HG03196 (cell line): ENCODE measurements around the gene FKBP1B.
"Not testable (repeated sequence)": the region's sequence is repeated elsewhere in the genome, so short reads cannot be mapped to it uniquely, and the experiment has no call there.

ENCODE experiments used
- ATAC-seq: cut with Tn5 transposase; IDR thresholded peaks from one replicate; pipeline ENCODE4 v1.9.1; 2021; ENCODE audit not compliant: unreplicated experiment

FKBP1B gene

DNA sequence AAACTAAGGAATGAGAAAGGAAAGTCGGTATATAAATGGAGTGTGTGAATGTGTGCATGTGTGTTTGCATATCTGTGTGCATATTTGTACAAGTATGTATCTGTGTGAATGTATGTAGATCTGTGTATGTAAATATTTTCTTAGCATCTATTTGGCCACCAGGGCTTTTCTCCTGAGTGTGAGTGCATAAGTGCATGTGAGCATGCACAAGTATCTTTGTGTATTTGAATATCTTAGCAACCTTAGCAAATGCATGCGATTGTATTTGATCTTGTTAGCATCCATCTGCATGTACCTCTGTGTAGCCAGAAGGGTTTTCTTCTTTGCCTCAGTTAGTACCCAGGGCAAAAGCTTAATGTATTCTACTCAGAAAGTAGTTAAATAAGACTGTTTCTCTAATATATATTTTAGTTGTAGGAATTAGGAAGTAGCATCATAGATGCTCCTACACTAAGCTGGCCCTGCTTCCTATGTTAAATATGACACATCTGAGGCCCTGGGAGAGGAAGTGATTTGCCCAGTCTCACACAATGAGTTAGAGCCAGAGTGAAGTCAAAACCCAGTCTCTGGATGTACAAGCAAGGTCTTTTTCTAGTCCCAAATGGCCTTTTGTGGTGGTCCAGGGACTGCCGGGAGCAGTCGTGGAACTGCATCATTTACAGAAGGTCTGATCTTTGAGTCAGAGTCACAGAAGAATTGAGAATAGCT lies 9.2 kb downstream of the FKBP1B start:
- ATAC-seq = no peak

DNA sequence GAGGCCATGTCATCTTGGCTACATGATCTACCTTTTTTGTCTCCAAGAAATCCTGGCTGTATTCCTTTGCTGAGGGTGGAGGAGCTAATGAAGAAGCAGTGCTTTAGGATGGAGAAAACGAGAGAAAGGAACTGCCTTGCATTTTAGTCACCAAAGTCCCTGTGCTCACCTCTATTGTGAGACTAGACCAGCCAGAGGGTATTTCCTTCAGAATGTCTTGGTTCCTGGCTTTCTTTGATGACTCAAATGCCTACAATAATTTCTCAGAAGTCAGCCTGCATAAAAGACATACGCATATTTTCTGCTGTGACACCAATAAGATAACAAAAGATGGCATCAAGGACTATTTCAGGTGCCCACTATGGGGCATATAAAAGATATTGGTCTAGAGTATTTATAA lies 15.8 kb downstream of the FKBP1B start:
- ATAC-seq = no peak

DNA sequence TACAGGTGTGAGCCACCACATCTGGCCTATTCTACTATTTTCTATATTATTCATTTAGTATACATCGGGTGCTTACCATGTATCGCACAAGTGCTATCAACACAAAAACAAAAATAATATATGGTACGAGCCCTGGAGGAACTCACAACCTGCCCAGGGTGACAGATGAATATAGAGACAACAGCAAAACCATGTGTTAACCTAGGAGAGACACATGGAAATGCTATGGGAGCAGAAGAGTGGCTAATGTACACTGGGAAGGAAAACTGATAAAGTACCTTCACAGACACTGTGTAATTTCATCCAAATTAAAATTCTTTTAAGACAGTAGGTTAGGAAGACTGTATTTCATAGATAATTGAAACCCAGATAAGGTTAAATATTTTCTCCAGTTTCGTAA lies 22.7 kb downstream of the FKBP1B start:
- ATAC-seq = no peak

DNA sequence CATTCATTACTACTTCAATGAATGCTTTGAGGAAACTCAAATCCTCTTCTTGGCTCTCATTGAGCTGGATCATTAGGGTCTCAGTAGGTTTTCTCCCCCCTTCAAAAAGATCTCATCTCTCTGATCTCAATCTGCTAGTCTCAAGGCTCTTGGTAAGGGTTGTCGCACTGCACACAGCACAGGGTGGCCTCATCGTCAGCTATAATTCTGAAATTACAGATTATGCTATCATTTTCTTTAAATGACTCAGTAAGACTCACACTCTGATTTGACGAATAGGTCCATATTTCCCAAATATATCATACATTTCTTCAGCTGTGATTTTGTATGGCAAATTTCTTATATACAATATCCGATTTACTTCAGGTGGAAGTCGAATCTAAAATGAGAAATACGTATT lies 24.3 kb downstream of the FKBP1B start:
- ATAC-seq = no peak

DNA sequence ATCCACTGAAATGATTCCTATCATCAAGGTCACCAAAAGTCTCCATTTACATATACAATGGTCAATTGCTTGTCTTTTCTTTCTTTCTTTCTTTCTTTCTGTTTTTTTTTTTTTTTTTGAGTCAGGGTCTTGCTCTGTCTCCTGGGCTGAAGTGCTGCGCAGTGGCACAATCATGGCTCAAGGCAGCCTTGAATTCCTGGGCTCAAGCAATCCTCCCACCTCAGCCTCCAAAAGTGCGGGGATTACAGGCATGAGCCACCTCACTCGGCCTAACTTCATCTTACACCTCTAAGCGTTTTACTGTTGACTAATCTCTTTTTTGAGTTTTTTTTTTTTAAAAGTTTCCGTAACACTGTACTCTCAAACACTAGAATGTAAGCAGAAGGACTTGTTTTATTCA lies 25.7 kb downstream of the FKBP1B start:
- no peak for ATAC-seq

DNA sequence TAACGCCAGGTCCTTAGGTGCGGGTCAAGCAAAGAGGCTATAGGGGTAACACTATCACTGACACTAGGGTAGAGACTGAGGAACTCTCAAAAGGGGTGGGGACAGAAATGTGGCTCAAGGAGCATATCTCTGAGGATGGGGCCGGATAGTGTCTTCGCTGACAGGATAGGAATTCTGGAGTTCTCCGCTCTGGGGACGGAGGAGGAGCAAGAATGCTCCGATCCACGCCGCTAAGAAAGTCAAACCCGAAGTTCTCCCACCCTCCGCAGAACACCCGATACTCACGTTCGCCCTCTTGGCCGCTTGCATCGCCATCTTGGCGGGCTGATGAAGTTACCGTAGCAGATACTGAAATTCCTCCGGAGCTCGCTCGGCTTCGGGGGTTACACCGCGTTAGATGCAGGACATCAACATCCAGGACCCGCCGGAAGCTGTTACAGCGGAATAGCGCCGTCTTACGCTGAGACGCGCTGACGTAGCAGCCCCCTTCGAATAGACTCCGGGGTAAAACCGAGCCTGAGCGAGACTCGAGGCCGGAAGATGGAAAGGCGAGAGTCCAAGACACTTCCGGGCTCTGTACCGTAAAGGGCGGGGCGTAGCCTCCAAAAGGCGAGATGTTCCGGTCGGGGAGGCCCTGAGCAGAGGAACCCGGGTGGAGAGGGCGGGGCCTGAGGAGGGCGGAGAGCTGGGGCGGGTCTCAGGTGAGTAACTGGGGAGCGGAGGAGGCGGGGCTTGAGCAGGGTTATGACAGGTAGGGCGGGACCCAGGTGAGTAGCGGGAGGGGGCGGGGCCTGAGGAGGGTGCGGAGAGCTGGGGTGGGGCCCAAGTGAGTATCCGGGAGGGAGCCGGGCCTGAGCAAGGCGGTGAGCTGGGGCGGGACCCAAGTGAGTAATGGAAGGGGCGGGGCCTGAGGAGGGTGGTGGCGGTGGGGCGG lies 26.6 kb downstream of the FKBP1B start, which contains the start of gene SF3B6:
Gene SF3B6, minus strand, starts transcription at position 412 of the 934 bp plus-strand sequence. Its CDS starts 97 bp downstream, at position 315.
- peak; percentile 93 for ATAC-seq

DNA sequence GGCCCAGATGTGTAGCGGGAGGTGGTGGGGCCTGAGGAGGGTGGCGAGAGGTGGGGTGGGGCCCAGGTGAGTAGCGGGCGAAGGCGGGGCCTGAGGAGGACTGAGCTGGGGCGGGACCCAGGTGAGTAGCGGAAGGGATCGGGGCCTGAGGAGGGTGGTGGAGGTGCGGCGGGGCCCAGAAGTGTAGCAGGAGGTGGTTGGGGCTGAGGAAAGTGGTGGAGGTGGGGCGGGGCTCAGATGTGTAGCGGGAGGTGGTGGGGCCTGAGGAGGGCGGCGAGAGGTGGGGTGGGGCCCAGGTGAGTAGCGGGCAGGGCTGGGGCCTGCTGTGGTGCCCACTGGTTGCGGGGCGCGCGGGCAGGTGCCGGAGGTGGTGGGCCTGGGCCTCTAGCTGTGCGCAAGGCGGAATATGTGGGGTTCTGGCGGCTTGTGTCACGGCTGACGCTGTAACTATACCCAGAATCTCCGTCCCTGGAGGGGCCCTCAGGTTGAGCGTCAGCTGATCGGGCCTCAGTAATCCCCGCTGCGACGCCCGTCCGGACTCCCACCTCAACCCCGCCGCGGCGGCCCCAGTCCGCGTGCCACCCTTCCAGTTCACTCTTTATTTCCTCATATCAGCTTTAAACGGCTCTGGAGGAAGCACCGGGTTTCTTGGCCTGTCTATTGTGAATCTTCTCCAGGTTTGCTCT lies 27.5 kb downstream of the FKBP1B start:
- ATAC-seq = peak; percentile 4

DNA sequence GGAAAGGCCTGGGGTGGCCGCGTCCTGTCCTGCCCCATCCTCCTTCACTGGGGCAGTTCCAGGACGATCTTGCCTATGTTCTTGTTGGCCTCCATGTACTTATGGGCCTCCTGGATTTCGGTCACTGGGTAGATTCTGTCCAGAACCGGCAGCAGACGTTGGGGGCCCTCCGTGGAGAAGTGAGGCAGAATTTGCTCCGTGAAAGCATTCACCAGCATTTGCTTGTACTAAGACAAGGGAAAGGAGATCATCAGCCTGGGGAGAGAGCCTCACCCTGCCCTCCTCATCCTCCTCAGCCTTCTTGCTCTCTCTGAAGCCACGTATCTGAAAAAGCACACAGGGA lies 28.0 kb downstream of the FKBP1B start:
- no peak for ATAC-seq

DNA sequence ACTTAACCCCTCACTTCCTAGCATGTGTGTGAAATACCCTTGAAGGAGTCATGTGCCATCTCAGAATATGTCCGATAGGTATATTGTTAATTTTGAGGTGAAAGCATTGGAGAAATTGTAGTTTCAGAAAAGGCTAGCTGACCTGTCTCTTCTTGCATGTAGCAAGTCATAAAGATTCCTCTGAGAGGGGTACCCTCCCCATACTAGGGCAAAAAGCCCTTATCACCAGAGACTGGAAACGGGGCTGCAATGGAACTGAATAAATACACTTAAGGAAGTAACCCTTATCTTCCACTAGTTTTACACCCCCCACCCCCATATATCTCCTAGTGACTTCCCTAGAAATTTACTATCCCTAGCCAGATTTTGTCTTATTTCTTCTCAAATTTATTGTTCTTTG lies 28.3 kb downstream of the FKBP1B start:
- ATAC-seq = no peak

DNA sequence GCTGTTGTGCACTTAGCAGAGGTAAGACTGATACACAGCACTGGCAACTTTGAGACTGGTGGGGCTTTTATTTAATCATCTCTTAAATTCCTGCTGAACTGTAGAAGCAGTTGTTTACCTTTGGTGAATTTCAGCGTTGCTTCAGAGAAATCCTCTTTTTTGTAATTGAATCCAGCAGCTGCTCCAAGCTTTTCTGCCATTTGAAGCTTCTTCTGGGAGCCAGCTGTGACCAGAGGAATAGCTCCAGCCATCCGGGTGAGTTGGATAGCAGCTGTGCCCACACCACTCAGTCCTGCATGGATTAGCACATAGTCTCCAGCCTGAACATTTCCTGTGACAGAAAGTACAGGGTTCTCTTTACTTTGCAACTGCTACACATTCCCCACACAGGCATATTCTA lies 31.2 kb downstream of the FKBP1B start:
- no peak for ATAC-seq

DNA sequence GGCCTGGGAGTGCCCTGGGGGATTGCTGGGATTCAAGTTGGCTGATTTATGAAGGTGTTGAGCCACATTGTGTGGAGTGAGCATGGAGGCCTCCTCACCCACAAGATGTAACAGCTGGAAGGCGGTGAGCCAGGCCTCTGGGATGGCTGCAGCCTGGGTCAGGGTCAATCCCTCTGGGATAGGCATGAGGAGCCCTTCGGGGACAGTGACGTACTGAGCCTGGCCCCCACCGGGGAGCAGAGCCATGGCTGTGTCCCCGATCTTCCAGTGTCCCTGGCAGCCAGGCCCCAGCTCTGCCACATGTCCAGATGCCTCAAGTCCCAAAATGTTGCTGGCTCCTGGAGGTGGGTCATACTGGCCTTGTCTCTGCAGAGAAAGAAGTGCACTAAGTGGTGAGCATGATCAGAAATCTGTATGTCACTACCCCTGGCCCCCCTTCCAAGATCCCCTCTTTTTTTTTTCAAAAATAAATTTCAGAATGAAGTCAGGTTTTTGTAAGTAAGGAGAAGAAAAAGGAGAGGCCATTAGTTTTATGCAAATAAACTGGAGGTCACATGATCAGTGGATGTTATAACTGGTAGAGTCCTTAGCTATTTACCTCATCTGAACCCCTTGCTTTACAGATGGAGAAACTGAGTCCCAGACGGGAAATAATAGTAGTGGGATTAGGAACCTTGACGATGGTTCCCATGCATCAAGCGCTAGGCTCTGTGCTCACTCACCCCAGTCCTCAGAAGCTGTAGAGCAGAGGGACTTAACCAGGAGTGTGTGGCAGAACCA lies 33.4 kb downstream of the FKBP1B start:
- ATAC-seq = no peak

DNA sequence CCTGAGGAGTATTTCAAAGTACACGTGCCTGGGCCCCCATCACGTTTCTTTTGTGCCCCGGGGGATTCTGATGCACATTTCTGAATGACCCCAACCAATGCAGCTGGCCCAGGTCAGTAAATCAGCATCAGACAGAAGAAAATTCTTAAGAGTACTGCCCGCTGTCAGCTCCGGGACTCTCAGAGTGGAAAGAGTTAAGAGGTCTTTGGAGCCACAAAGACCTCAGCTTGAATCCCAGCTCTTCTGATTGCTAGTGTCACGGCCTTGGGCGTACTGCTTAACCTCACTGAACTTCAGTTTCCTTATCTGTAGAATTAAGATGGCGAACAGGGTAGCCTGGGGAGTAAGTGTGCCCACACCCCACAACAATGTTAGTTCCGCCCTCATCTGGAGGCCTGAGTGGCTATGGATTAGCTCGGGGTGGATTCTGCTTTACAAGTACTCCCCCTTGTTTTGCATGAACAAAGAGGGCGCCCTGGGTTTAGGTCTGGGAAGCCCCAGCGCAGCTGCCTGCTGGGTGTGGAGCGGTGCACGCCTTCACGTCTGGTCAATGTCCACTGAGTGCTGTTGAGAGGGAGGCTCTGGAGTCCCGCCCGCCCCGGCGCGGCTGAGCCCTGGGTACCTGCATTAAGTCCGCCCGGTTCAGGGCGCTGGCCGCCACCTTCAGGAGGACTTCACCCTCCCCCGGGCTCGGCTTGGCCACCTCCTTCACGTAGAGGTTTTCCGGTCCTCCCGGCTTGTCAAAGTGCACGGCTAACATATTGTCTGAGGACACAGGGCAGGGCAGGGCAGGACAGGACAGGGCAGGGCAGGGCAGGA lies 34.2 kb downstream of the FKBP1B start:
- ATAC-seq = peak; percentile 77

DNA sequence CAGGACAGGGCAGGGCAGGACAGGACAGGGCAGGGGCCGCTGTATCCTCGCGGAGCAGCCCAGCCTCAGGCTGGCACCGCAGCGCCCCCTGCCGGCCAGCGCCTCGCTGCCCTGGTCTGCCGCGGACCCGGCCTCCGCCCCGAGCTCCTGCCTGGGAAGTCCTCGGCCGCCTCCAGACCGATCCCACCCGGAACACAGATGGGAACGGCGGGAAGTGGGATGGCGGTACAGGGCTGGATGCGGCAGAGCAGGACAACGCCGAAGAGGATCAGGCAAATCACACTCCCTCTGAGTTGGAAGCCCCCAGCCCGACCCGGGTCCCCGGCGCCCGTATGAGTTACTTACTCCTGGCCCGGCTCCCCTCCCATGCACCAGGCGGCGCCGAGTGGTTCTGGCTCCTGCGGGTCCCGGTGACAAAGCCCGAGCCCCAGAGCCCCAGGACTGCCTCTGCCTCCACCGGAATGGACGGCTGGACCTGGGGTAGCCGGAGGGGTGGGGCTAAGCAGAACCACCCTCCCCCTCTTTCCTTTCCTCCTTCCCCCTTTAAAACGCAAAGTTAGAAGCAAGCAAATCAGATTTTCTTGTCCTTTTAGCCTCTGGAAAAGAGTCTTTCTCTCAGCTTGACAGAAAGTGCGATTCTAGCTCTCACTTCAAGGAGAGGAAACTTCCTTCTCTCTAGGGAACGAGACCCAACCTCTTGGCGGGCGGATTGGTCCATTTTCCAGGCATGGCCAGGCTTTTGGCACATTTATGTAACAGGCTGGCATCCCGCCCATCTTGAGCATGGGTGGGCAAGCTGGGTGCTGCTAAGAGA lies 35.1 kb downstream of the FKBP1B start, which contains the start of gene TP53I3:
Gene TP53I3, minus strand, starts transcription at position 449 of the 814 bp plus-strand sequence. CDS start 508 bp downstream, outside the sequence.
- ATAC-seq = peak; percentile 80

DNA sequence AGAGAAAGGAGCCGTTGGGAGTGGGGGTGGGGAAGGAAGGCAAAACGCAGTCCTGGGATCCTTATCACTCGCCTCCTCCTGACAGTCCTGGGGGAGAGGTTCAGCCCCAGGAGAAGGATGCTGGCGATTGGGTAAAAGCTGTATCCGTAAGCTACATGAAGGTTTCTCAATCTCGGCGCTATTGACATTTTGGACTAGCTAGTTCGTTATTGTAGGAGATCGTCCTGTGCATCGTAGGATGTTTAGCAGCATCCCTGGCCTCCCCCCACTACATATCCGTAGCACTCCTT lies 35.6 kb downstream of the FKBP1B start:
- ATAC-seq = no peak

DNA sequence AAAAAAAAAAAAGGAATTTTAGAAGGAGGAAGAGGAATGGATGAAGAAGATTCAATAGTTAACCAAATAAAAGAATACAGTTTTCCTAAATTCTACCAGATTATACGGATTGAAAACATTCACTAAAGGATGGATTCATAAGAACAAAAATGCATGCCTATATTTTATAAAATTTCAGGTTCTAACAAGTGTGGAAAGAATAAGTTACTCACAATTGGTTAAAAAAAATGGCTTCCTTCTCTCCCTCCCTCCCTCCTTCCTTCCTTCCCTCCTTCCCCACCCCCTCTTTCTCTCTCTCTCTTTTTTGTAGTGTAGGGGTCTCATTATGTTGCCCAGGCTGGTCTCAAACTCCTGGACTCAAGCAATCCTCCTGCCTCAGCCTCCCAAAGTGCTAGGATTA lies 36.7 kb downstream of the FKBP1B start:
- no peak for ATAC-seq

DNA sequence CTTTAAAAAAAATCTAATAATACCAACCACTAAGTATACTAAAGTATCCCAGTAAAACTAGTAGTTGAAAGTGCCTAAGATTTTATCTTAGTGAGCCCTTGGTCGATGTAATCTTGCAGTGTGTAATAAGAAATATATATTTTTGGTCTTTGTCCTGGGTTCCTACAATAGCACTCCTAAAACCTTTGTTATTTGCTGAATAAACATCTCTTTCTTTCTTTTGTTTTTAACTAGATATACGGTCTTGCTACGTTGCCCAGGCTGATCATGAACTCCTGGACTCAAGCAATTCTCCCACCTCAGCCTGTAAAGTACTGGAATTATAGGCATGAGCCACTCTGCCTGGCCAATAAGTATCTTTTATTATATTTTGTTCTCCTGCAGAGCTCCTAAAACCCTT lies 37.5 kb downstream of the FKBP1B start:
- ATAC-seq = no peak

DNA sequence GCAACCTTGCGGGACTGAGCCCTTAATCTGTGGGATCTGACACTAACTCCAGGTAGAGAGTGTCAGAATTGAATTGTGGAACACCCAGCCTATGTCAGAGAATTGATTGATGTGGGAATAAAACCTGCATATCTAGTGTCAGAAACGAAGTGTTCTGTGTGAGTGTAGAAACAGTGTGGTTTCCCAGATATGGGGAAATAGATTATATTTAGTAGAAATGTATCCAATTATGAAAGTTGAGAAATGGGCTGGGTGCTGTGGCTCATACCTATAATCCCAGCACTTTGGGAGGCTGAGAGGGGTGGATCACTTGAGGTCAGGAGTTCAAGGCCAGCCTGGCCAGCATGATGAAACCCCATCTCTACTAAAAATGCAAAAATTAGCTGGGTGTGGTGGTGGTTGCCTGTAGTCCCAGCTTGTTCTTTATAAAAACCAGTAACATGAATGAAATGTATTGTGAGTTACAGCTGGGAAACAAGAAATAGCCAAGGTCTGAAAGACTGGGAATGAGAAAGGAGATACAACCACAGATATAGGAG lies 39.3 kb downstream of the FKBP1B start:
- ATAC-seq = no peak

DNA sequence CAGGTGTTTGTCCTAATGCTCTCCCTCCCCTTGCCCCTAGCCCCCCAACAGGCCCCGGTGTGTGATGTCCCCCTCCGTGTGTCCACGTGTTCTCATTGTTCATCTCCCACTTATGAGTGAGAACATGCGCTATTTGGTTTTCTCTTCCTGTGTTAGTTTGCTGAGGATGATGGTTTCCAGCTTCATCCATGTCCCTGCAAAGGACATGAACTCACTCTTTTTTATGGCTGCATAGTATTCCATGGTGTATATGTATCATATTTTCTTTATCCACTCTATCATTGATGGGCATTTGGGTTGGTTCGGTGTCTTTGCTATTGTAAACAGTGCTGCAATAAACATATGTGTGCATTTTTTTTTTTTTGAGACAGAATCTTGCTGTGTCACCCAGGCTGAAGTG lies 43.7 kb downstream of the FKBP1B start:
- ATAC-seq = not testable (repeated sequence)

DNA sequence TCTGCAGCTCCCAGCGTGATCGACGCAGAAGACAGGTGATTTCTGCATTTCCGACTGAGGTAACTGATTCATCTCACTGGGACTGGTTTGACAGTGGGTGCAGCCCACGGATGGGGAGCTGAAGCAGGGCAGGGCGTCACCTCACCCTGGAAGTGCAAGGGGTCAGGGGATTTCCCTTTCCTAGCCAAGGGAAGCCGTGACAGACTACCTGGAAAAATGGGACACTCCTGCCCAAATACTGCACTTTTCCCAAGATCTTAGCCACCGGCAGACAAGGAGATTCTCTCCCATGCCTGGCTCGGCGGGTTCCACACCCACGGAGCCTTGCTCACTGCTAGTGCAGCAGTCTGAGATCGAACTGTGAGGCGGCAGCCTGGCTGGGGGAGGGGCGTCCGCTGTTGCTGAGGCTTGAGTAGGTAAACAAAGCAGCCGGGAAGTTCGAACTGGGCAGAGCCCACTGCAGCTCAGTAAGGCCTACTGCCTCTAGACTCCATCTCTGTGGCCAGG lies 45.7 kb downstream of the FKBP1B start:
- ATAC-seq = not testable (repeated sequence)
